SW 1271 (cell line): ENCODE data around the gene CD47.

ENCODE experiments used
- DNase-seq, 2 experiments: peaks; one replicate each; lab custom pipeline; 2025; lab: John Stamatoyannopoulos, UW

Gene CD47

GRCh38 chr3:108051005-108051404 is 39.8 kb downstream of the CD47 start:
- no peak for DNase-seq

DNA sequence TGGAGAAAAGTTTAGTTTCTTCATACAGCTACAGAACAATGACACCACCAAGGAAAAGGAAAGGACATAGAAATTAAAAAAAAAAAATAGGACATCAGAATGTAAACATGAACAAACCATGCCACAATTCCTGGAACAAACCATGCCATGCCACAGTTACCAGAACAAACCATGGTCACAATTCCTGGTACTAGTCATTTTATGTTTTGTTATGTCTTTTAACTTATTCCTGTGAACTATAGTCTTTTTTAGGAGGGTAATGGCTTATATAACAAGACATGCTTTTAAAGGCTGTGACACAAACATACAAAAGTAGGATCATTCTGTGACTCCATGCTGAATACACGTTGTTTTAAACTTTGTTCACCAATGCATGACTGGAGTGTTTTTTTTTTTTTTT is 42.8 kb downstream of the CD47 start:
- no peak for DNase-seq

- DNase-seq, result no peak
Measured at GRCh38 chr3:108046247-108046646, 44.6 kb downstream of the CD47 start.

- DNase-seq, result no peak
Measured at GRCh38 chr3:108044699-108045098, 46.1 kb downstream of the CD47 start.

DNA sequence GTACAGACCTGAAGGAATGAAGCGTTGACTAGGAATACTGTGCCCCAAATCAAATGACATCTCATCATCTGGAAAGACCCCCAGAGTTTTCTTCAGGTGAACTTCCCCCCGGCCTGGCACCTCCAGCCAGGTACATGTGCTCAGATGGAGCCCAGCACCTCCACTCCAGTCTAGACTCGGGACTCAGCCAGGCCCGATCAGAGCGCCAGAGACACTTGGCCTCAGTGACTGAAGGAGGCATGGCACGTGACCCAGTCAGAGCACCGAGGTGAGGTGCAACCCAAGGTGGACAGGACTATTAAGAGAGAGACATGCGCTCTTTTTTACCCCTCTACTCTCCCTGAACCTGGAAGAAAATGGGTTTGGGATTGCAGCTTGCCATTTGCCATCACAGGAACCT is 48.5 kb downstream of the CD47 start:
- no peak for DNase-seq

DNA sequence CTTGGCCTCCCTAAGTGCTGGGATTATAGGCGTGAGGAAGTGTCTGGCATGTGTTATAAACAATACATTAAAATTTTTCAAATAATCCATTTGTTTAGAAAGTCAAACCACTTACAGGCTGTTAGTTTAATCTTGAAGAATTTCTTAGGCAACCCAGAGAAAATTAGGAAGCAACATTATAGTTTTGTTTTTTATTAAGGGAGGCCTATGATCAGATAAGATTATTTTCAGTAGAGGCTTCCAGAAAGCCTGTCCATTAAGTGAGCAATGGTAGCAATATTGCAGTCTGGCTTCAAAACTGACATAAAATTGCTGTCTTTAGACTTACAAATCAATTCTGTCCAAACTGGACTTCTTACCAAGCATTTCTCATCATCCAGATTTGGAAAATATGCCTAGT is 49.6 kb downstream of the CD47 start:
- no peak for DNase-seq

DNA sequence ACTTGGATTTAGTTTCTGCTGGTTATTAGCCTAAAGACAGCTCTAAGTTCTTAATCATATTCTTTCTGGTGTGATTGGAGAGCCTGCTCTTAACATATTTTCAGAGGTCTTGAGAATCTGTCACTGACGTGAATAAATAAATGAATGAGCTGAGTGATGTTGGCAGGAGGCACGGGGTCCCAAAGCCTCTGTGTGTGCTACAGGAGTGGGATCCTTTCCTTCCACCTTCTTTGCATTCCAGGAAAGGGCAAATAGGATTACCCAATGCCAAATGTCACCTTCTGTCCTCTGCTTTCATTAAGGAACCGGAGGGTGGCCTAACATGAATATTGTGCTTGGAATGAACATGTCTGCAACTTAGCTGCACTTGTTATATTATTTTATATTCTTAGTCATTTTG is 53.1 kb downstream of the CD47 start:
- DNase-seq, result no peak

DNA sequence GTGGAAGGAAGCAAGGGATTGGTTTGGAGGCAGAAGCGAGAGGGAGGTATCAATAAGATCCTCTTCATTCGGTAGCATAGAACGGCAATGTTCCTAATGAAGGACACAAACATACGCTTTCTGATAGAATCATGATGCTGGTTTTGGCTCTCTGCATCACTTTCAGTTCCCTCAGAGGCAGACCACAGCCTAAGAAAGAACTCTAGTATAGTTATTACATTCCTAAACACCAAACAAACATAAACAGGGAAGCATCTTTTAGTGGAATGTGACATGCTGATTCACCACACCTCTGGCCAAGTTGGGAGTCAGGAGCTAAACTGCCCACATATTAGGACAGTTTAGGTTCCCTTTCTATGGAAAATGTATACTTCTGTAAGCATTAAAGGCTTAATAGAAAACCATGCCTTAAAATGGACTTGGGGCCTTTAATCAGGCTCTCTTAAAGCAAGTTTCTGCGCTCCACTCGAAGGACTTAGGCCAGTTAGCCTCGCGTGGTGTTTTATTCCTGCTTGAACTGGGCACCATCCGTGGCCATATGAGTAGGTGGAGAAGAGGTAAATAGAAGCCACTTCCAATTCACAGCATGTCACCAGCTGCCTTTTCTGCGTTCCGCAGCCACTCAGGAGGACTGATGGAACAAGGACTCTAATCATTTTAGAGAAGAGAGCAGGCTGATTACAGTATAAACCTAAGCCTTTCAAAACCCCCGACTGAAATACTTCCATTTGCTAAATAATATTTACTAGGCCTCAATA is 53.7 kb downstream of the CD47 start:
- DNase-seq, result no peak

DNA sequence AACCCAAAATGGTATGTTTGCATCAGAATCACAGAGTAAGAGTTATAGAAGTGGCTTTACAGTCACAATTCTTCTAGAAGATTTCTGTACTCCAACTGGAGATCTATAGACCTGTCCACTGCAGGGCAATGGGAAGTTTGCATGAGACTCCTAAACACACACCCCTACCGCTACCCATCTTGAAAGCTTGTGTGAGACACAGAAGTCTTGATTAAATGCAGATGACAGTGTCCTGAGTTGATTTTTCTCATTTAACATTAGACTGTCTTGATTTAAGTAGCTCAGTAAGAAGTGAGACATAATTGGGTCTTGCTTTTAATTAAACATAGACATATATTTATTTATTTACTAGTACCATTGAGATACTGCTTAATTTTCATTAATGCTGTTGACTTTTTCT is 54.4 kb downstream of the CD47 start:
- DNase-seq, result no peak

- no peak for DNase-seq
Measured at GRCh38 chr3:108035751-108036150, 55.1 kb downstream of the CD47 start.

DNA sequence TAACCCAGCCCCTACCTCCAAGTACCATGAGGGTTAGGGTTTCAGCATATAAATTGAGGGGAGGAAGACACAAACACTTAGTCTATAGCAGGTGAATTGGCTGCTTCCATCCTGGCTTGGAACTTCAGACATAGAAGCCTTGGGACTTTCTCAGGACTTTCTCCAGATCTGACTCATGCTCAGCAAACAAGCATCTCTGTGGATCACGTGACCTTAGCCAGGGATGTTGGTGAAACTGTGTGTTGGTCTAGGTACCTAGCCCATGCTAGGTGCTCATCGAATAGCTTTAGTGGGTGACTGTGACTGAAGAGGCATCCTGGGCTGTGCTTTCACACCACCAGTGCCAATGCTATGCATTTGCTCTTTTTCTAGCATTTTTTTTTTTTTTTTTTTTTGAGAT is 58.9 kb downstream of the CD47 start:
- no peak for DNase-seq

DNA sequence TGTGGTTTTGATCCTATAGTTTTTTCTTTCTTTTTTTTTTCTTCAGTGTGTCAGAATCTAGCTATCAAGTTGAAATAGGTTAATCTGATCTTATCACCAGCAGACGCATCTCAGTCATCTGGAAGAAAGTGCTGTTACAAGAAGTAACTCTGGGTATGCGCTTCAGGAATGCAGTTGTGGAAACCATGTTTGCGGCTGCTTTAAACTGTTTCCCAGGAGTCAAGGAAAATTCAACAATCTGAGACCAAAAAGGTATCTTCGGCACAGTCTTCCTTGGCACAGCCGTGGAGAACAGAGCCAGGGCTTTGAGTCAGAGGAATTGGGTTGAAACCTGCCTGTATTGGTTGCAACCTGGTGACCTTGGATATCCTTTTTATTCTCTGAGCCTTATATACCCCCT is 59.9 kb downstream of the CD47 start:
- no peak for DNase-seq

GRCh38 chr3:108029466-108029865 is 61.4 kb downstream of the CD47 start:
- no peak for DNase-seq

GRCh38 chr3:108028896-108029295 is 61.9 kb downstream of the CD47 start:
- DNase-seq, result no peak

DNA sequence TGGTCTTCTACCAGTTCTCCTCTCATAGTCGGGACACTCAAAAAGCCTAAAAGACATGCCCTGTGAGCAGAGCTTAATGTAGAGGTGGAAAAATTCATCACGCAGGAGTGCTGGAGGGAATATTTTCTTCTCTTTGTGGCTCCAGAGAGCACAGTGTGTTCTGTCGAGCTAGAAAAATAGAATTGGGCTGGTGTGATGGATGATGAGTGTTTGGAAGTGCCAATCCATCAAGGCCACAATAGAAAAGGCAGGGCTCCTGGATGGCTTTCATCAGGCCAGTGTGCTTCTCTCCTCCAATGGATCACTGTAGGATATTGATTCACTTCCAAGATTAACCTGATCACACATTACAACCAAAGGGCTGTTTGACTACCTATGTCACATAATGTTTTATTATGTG is 65.7 kb downstream of the CD47 start:
- no peak for DNase-seq

DNA sequence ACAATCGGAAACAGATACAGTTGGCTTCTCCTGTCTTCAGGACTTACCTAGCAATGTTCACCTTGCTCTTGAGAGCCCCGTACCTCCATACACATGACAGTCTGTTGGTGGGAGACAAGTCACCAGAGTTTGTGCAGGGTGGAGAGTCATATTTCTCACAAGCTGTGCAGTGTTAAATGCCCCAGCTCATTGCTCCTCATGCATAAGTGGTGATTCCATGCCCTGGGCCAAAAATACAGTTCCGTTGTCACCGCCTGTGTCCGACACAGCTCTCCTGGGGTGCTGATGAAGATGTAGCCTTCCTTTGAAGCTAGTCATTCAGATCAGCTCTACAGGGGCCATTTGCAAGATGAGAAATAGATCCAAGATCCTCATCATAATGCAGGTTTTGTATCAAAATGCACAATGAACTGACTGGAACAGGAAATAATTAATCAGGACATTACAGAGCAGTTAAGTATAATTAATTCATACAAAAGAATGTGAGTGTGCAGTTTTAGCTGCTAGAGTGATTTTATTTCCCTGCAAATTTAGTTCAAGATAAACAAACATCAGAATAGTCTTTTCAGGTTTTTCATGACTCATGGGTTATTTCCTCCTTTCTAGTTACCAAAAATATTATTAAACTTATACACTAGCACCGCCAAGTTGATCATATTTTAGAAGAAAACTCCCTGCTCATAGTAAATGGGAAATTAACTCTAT is 66.5 kb downstream of the CD47 start:
- DNase-seq, result no peak

DNA sequence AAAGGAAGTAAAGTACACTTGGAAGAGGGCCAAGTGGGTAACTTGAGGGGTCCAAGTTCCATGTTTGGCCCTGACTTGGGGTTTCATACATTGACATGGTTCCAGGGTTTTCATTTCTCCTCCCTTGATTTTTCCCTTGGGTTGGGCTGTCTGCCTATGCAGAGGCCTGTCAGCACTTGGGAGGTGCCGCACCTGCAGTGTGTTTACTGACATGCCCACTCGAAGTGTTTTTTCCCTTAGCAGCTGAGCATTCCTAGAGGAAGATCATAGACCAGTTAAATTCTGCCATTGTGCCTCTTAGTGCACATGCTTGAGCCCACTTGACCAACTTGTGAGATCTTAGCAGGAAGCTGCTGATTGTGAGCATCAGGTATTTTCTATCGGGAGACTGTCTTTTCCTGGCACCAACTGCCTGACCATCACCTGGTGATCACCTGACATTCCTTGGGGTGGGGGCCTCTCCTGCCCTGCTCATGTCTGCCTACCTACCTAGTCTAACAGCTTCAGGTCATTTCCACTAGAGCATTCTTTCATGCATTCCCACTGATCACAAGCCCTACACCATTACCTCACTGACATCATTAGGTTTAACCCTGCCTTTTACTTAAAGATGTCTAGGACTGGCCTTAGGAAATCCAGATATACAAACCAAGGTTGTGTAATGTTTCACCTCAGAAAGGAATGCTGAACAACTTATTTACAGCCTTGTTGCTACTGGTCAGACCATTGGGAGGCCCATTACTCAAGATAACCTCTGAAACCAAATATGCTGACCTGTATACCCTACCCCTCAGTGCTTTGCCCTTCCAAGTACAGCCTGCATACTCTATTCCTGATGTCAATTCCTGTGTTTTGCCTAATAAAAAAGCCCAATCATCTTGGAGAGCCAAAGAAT is 68.3 kb downstream of the CD47 start:
- DNase-seq, result no peak

GRCh38 chr3:108021533-108021932 is 69.3 kb downstream of the CD47 start:
- DNase-seq, result no peak

DNA sequence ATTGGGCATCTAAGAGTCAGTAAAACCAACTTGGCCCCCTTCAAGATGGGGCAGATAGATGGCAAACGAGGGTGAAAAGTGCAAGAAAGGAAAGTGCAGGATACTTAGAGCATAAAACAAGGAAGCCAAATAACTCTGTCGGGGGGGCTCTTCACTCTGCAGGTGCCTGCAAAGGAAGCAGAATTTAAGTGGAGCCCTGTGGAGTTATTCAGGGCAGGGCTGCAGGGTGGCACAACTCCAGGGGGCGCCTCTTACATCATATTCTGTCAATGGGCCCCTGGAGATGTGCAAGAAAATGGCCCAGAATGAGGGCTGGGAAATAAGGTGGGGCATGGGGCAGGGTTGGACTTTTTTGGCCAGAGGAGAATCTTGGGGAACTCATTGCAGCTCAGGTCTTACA is 69.7 kb downstream of the CD47 start:
- DNase-seq, result no peak

- no peak for DNase-seq
Measured at GRCh38 chr3:108018552-108018951, 72.3 kb downstream of the CD47 start.

- DNase-seq, result no peak
Measured at GRCh38 chr3:108017587-108017986, 73.2 kb downstream of the CD47 start.

GRCh38 chr3:108014943-108015342 is 75.9 kb downstream of the CD47 start:
- DNase-seq, result no peak
